ENCODE data around the gene PLXNA2.

DNA sequence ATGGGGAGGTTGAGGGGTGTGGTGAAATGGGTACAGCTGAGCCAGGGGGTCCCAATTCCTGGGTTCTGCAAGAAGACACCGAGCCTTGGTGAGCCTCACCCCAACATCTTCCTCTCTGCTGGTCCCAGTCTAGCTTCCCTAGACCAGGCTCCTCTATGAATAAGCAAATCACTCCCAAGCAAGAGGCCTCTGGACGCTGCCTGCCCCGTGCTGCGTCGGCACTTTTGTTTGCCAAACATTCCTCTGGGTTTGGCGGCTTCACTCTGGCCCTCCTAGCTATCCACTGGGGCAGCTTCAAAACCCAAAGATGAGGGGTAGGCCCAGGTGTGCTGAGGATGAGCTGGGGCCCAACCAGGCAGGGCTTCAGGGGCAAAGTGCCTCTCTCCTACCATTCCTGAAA lies 196.2 kb downstream of the PLXNA2 start:
- TF ChIP-seq SIN3A (IDR thresholded peaks at IDR 0.05; ENCODE audit: borderline replicate concordance, insufficient read depth, low read length) (no peak), POLR2AphosphoS5 (IDR thresholded peaks at IDR 0.05; ENCODE audit: low read depth, low read length) (no peak), TAF1 (IDR thresholded peaks at IDR 0.05; ENCODE audit: borderline replicate concordance, insufficient read depth, low read length) (no peak)
- TF ChIP-seq, protein P1, sequence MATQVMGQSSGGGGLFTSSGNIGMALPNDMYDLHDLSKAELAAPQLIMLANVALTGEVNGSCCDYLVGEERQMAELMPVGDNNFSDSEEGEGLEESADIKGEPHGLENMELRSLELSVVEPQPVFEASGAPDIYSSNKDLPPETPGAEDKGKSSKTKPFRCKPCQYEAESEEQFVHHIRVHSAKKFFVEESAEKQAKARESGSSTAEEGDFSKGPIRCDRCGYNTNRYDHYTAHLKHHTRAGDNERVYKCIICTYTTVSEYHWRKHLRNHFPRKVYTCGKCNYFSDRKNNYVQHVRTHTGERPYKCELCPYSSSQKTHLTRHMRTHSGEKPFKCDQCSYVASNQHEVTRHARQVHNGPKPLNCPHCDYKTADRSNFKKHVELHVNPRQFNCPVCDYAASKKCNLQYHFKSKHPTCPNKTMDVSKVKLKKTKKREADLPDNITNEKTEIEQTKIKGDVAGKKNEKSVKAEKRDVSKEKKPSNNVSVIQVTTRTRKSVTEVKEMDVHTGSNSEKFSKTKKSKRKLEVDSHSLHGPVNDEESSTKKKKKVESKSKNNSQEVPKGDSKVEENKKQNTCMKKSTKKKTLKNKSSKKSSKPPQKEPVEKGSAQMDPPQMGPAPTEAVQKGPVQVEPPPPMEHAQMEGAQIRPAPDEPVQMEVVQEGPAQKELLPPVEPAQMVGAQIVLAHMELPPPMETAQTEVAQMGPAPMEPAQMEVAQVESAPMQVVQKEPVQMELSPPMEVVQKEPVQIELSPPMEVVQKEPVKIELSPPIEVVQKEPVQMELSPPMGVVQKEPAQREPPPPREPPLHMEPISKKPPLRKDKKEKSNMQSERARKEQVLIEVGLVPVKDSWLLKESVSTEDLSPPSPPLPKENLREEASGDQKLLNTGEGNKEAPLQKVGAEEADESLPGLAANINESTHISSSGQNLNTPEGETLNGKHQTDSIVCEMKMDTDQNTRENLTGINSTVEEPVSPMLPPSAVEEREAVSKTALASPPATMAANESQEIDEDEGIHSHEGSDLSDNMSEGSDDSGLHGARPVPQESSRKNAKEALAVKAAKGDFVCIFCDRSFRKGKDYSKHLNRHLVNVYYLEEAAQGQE (IDR thresholded peaks at IDR 0.05; ENCODE audit: insufficient read depth in 1 of 2, low read depth in 2 of 2, low read length in 2 of 2) = no peak
